ENCODE data around the gene TDG.
"Not testable (repeated sequence)": the region's sequence is repeated elsewhere in the genome, so short reads cannot be mapped to it uniquely, and the experiment has no call there.

TDG gene

DNA sequence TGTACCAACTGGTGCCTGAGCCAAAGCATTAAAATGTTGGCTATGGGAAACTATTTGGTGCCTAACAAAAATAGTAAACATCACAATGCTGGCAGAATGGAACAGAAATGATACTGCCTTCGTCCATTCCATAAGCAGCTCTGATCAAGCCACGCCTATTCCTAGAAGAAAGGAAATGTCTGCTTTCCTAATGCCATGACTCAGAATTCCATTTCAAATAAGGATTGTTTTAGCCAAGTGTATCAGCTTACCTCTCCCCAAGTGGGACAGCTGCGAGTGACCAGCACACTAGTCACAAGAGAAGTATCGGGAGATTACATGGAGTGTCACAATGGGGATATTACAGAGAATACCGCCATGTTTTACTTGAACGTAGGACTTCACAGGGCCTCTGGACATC lies 45.6 kb downstream of the TDG start:
- no peaks in the 10 kb centered on the region for H3K9me3 ChIP-seq (ENCODE audit: insufficient read depth, low read length)
- no peak for TF ChIP-seq EZH2phosphoT487 (IDR thresholded peaks at IDR 0.05; ENCODE audit: low read depth)
- TF ChIP-seq, protein P1, sequence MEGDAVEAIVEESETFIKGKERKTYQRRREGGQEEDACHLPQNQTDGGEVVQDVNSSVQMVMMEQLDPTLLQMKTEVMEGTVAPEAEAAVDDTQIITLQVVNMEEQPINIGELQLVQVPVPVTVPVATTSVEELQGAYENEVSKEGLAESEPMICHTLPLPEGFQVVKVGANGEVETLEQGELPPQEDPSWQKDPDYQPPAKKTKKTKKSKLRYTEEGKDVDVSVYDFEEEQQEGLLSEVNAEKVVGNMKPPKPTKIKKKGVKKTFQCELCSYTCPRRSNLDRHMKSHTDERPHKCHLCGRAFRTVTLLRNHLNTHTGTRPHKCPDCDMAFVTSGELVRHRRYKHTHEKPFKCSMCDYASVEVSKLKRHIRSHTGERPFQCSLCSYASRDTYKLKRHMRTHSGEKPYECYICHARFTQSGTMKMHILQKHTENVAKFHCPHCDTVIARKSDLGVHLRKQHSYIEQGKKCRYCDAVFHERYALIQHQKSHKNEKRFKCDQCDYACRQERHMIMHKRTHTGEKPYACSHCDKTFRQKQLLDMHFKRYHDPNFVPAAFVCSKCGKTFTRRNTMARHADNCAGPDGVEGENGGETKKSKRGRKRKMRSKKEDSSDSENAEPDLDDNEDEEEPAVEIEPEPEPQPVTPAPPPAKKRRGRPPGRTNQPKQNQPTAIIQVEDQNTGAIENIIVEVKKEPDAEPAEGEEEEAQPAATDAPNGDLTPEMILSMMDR (IDR thresholded peaks at IDR 0.05; ENCODE audit: low read depth, low read length), result no peak
- H3K79me2 ChIP-seq (ENCODE audit: low read length), result no peaks in the 10 kb centered on the region
- no peak overlapping the region for H3K27ac ChIP-seq (ENCODE audit: low read length)
- H4K20me1 ChIP-seq (ENCODE audit: insufficient read depth, low read length), result no peaks in the 10 kb centered on the region
- no peaks in the 10 kb centered on the region for H3K4me1 ChIP-seq (ENCODE audit: low read length)
- H3K9ac ChIP-seq (ENCODE audit: low read length), result no peak overlapping the region
- H3K4me2 ChIP-seq (ENCODE audit: low read length), result no peak overlapping the region
- H3K36me3 ChIP-seq (replicated peaks; ENCODE audit: low read depth, low read length), result no peaks in the 10 kb centered on the region
- H3K27me3 ChIP-seq (ENCODE audit: low read depth, low read length), result no peaks in the 10 kb centered on the region
- H2AFZ ChIP-seq (ENCODE audit: low read depth, low read length), result no peak overlapping the region
- no peak overlapping the region for H3K4me3 ChIP-seq (ENCODE audit: low read length)

DNA sequence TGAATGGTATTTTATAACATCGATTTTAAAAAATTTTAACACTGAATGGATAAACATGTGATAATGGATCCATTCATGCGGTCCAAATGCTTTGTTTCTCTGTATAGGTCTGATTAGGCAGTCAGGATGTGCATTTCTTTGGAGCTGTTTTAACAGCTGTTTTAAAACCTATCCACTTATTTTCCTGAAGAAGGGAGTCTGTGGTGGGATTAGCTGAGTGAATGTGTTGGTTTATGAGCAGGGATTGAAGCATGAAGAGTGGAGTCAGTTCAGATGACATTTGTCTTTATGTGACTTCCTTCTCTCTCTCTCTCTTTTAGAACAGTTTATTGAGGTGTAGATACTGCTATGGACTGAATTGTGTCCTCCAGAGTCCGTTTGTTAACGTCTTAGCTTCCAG lies 46.7 kb downstream of the TDG start:
- Histone ChIP-seq H3K27me3 (ENCODE audit: low read depth, low read length) (no peaks in the 10 kb centered on the region), H3K79me2 (ENCODE audit: low read length) (no peaks in the 10 kb centered on the region), H3K4me3 (ENCODE audit: low read length) (no peak overlapping the region), H3K36me3 (replicated peaks; ENCODE audit: low read depth, low read length) (no peaks in the 10 kb centered on the region), H3K4me1 (ENCODE audit: low read length) (no peaks in the 10 kb centered on the region), H3K9ac (ENCODE audit: low read length) (no peak overlapping the region), H3K4me2 (ENCODE audit: low read length) (no peak overlapping the region), H3K9me3 (ENCODE audit: insufficient read depth, low read length) (no peaks in the 10 kb centered on the region), H4K20me1 (ENCODE audit: insufficient read depth, low read length) (no peaks in the 10 kb centered on the region), H3K27ac (ENCODE audit: low read length) (no peak overlapping the region), H2AFZ (ENCODE audit: low read depth, low read length) (no peak overlapping the region)
- no peak for TF ChIP-seq EZH2phosphoT487 (IDR thresholded peaks at IDR 0.05; ENCODE audit: low read depth)
- TF ChIP-seq, protein P1 (IDR thresholded peaks at IDR 0.05; ENCODE audit: low read depth, low read length), result no peak

DNA sequence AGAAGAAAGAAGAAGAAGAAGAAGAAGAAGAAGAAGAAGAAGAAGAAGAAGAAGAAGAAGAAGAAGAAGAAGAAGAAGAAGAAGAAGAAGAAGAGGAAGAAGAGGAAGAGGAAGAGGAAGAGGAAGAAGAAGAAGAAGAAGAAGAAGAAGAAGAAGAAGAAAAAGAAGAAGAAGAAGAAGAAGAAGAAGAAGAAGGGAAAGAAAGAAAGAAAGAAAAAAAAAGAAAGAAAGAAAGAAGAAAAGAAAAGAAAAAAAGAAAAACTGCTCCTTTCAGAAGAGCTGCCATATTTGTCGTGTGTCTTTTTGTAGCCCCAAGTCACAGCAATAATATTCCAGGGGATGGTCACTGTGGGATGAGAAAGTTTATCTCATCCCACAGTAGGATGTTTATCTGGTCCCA lies 56.2 kb downstream of the TDG start:
- not testable (repeated sequence) for H3K4me1 ChIP-seq (ENCODE audit: low read length); H3K27ac ChIP-seq (ENCODE audit: low read length); H4K20me1 ChIP-seq (ENCODE audit: insufficient read depth, low read length); H3K9ac ChIP-seq (ENCODE audit: low read length); H3K27me3 ChIP-seq (ENCODE audit: low read depth, low read length); H3K9me3 ChIP-seq (ENCODE audit: insufficient read depth, low read length); H3K4me2 ChIP-seq (ENCODE audit: low read length); H2AFZ ChIP-seq (ENCODE audit: low read depth, low read length); H3K36me3 ChIP-seq (replicated peaks; ENCODE audit: low read depth, low read length); H3K4me3 ChIP-seq (ENCODE audit: low read length); H3K79me2 ChIP-seq (ENCODE audit: low read length)

DNA sequence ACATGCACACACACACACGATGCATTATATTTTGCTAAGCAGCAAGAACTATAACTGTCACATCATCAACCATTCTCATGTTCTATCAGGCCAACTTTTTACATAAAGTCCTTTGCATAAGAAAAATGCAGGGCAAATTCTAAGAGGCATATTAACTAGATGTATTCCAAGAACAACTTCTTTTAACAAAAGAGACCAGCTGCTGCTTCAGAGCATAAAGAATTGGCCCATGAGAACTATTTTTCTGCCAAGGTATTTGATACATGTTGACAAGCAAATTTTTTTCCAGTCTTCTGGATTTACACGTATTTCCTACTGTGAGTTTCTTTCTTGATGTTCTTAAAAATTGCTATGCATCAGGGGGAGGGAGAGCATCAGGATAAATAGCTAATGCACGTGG lies 57.1 kb downstream of the TDG start:
- H3K79me2 ChIP-seq (ENCODE audit: low read length), result no peaks in the 10 kb centered on the region
- H3K4me3 ChIP-seq (ENCODE audit: low read length), result no peak overlapping the region
- H4K20me1 ChIP-seq (ENCODE audit: insufficient read depth, low read length), result no peaks in the 10 kb centered on the region

More for the DNA sequence above, 57.1 kb downstream of the TDG start:
- Histone ChIP-seq H3K27me3 (ENCODE audit: low read depth, low read length) (0 out of 2 replicates have a peak, but pooled peaks cover 11% of the 10 kb centered on the region), H2AFZ (ENCODE audit: low read depth, low read length) (no peak overlapping the region), H3K4me1 (ENCODE audit: low read length) (no peaks in the 10 kb centered on the region), H3K9me3 (ENCODE audit: insufficient read depth, low read length) (no peaks in the 10 kb centered on the region), H3K36me3 (replicated peaks; ENCODE audit: low read depth, low read length) (no peaks in the 10 kb centered on the region), H3K4me2 (ENCODE audit: low read length) (no peak overlapping the region), H3K27ac (ENCODE audit: low read length) (no peak overlapping the region), H3K9ac (ENCODE audit: low read length) (no peak overlapping the region)
- no peak for TF ChIP-seq EZH2phosphoT487 (IDR thresholded peaks at IDR 0.05; ENCODE audit: low read depth)
- TF ChIP-seq, protein P1 (IDR thresholded peaks at IDR 0.05; ENCODE audit: low read depth, low read length), result no peak
